ENCODE measurements around the gene TCTN2.

- TF ChIP-seq GATA3 (IDR thresholded peaks at IDR 0.05; ENCODE audit: low read depth, low read length) (no peak), GATA2 (IDR thresholded peaks at IDR 0.05; ENCODE audit: low read depth, low read length) (no peak)
These were observed 36.6 kb downstream of the TCTN2 start for GRCh38 chr12:123707466-123707865.

All from SH-SY5Y (cell line).